Caki2 (cell line): Measurements from ENCODE around the gene PLAGL1. TPM values are rescaled to one million over a fixed set of nuclear protein-coding genes. Genes with fewer than 3 reads are reported as not detected.
"Not testable (repeated sequence)": the region's sequence is repeated elsewhere in the genome, so short reads cannot be mapped to it uniquely, and the experiment has no call there.

Source experiments
- DNase-seq: peaks from one replicate; pipeline ENCODE4 v3.0.0-alpha.2; 2015; ENCODE audit warnings: low read depth
- in situ Hi-C: cut with HindIII; loops from 2 replicates; pipeline ENCODE4 v1.10.0; 2016; ENCODE audit warnings: low sequenced_read_pairs, low pct_unique_long_range_greater_than_20kb, mixed read lengths
- total RNA-seq: library from RNA; depleted of rRNA; stranded (reverse); fragments of >200 nt; shearing (Covaris generic); gene quantifications from 2 replicates; pipeline ENCODE4 v1.2.3, GENCODE V29; 2014; ENCODE audit warnings: low replicate concordance

Gene PLAGL1
- total RNA-seq, 1 experiment from 2014 or later, result 13.4 TPM

DNA sequence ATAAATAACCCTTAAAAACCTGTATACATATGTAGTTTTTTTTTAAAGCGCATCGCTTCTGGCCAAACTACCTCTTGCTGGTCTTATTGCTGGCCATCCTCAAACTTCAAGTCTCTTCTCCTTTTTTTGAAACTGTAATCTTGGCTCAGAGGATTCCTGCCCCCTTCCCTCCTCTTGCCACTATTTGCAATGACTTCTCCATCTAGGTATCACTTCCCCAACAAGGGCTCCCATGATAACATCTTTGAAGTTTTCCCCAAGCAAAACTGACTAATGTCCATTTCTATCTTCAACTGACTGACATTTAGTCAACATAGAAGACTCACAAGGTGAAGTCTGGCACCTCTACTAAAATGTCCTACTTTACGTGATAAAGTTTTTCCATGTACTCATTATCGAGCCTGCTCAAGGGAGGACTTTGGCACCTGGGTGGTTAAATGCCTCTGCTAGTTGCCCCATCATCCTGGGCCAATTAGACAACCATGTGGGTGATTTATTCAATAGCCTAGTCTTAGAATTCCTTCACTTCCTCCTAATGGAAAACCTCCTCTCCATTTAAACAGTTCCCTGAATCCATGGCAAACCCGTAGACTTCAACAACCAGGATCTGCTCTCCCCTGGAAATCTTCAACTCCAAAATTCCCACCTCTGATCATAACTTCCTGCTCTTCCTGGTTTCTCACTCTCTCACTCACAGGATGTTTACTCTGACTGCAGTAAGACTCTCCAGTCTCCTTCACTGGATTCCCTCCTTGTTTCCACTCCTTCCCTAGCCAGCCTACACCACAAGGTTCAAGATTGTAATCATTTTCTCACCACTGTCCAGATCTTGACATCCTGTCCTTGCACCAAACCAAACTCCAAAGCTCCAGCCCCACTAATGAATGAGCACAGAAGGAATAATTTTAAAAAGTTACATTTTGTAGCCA is 9.4 kb upstream of the PLAGL1 start:
- in situ Hi-C loops, result no loop called here
- no peak for DNase-seq

DNA sequence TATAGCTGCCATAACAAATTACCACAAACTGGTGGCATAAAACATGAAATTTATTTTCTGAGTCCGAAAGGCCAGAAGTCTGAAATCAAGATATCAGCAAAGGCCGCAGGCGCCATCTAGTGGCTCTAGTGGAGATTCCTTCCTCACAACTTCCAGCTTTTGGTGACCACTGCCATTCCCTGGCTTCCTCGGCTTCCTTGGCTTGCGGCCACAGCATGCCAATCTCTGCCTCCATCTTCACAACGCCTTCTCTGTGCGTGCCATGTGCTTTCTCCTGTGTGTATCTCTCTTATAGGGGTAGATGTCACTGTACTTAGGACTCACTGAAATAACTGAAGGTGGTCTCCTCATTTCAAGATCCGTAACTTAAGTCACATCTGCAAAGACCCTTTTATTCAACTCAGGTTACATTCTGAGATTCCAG is 5.4 kb upstream of the PLAGL1 start:
- peak; percentile 37 for DNase-seq
- in situ Hi-C loops, result no loop called here

DNA sequence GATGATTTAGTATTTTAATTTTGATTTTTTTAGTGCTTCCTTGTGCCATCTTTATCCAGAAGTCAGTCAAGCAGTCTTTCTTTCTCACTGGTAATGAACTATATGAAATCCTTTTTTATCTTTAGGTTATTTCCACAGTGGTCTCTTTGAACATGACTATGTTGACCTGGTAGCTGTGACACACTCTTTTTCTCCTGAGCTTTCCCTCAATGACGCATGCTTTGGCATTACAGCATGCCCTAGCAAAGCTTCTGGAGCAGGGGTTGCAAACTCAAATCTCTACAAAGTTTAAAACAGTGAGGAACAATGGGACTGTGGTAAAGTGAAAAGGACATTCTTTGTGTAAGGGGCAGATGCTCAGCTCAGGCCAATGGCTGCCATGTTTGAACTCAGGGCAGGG is 4.5 kb upstream of the PLAGL1 start:
- no peak for DNase-seq
- in situ Hi-C loops, result no loop called here

DNA sequence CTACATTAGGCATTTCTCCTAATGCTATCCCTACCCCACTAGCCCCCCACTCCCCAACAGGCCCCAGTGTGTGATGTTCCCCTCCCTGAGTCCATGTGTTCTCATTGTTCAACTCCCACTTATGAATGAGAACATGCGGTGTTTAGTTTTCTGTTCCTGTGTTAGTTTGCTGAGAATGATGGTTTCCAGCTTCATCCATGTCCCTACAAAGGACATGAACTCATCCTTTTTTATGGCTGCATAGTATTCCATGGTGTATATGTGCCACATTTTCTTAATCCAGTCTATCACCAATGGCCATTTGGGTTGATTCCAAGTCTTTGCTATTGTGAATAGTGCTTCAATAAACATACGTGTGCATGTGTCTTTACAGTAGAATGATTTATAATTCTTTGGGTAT is 1.6 kb upstream of the PLAGL1 start:
- in situ Hi-C loops, DNase-seq: not testable (repeated sequence)

DNA sequence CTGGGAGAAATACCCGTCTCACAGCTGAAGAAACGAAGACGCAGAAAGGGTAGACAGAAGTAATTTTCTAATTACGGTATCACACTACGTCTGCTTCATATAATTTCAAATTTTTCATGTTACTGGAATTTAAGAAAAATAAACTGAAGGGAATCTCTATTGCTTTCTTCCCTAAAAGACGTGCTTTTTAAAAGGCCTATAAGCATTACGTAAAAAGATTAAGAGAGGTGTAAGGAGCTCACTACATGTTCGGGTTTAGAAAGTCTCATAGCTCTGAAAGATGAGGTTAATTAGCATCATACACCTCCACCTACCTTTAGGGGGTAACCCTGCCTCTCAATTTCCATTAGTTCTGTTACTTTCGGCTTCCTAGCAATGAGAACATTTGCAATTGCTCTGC is 787 bp upstream of the PLAGL1 start:
- no peak for DNase-seq
- in situ Hi-C loops, result no loop called here

DNA sequence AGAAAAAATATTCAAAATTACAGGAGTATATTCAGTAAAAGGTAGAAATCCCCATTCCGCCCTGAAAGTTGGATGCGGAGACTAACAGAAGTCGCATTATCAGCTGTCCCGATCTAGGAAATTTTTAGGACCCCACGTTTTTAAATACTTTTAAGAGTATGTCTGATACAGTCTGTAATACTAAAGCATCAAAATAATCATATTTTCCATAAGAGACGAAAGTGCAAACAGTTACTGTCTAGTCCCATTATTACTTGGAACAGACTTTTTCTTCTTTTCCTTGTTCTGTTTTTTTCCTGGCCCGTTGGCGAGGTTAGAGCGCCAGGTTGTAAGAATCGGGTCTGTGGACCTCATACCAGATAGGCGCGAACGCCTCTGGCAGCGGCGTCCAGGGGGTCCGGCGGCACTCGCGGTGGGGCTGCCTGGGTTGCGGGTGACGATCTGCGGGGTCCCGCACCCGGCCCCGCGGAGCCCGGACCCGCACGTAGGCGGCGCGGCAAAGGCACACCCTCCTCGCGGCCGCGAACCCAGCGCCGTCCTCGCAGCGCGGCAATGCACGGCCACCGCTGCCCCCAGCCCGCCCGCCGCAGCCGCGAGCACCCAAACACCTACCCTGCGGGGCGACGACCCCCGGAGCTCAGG is 460 bp downstream of the PLAGL1 start:
- in situ Hi-C loops, result no loop called here

DNA sequence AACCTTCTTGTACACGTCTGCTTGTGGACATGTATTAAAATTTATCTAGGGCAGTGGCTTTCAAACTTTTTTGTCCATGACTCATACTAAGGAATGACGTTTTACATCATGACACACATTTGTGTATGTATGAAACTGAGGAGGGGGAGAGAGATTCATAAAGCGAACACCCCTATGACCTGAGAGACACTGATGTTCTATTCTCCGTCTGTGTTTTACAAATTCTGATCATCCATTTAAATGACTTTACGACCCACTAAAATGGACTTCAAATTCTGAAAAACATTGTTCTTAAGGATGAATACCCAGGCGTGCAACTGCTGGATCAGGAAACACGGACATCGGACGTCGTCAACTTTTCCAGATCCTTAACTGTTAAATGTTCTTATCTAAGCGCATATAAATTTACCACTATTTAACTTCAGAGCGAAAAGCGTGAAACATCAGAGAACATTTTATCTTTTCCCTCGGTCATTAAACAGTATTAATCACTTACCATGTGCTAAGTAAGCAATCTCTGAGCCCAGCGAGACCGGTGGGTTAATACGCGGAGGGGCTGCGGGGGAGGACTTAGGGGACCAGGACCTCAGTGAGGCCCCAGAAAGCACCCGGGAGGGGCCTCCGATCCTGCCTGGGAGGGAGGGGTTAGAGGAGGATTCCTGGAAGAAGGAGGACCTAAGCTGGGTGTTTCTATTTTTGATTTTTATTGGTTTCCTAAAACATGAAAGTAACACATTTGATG is 1.2 kb downstream of the PLAGL1 start:
- DNase-seq, result peak; percentile 47
- in situ Hi-C loops, result no loop called here

More for the DNA sequence above, 460 bp downstream of the PLAGL1 start:
- DNase-seq, result no peak

DNA sequence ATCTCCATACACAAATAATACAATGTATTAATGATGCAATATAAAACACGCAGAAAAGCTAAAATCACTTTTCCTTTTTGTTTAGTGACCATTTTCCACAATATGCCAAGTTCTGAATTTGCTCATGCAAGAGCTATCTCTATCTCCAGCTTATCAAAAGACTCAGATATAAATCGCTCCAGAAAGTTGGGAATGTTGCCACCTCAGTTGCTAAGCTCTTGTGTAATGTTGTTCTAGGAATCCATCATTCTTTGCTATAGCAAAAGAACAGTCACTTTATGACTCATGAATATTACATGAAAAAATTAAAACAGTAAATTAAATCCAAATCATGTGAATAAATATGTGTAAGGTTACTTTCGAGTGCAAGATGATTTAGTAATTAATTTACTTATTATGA is 8.7 kb downstream of the PLAGL1 start:
- in situ Hi-C loops, result no loop called here
- no peak for DNase-seq

DNA sequence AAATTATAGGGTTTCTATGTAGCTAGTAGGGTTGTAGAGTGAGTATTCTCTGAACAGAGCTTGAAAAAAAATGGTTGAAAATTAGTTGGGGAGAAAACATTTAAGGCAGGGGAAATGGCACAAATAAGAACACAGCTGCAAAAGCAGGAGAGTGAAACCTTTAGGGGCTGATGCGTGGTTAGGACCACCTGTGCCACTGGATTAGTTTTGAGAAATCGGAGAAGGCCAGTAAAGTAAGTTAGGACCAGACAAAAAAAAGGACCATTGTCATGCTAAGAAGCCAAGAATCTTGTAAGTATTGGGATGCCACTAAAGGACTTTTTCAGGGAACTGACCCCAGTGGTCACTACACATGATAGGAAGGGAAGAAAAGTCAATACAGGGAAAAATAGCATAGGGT is 9.4 kb downstream of the PLAGL1 start:
- in situ Hi-C loops, result no loop called here

DNA sequence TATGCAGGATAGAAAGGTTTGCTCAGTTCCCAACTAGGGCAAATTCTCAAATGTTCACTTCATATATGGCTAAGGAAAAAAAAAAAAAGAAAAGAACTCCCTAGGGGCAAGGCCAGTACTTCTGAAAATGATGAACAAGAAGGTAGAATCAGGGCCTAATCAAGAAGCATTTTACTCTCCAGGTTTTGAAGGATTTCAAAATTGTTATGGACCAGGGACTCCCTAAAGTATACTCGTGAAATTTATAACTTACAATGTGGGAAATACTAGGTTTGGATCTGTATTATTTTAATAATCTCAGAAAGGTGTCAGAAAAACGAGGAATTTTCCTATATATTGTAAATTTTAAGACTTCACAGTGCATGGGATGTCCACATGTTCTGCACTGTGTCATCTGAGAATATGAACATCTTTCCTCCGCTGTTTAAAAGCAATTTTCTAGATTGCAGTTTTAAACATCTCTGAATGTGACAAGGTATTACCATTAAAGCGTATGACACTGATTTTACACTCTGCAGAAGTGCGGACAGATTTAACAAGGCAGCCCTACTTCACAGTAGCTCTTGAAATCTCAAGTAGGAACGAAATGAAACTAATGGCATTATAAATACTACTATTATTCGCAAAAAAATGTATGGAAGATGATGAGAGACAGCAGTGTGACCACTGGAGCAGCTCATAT is 14.0 kb downstream of the PLAGL1 start:
- DNase-seq, result no peak
- in situ Hi-C loops, result no loop called here

More for the DNA sequence above, 9.4 kb downstream of the PLAGL1 start:
- no peak for DNase-seq

DNA sequence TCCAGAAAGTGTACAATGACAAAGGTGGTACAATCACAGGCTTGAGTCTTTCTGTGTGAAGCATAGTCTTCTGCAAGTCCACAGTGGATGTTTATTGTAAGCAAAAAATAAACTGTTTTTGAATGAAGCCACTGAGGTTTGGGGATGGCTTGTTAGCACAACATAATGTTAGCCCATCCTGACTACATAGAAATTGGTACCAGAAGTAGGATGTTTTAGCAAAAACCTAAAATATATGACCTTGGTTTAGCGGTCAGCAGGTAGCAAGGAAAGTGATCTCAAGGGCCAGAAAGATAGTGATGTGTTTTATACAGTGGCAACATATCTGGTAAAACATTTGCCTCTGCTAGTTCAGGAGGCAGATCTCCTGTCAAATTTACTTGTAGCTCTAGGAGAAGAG is 15.8 kb downstream of the PLAGL1 start:
- in situ Hi-C loops, result no loop called here
- no peak for DNase-seq

DNA sequence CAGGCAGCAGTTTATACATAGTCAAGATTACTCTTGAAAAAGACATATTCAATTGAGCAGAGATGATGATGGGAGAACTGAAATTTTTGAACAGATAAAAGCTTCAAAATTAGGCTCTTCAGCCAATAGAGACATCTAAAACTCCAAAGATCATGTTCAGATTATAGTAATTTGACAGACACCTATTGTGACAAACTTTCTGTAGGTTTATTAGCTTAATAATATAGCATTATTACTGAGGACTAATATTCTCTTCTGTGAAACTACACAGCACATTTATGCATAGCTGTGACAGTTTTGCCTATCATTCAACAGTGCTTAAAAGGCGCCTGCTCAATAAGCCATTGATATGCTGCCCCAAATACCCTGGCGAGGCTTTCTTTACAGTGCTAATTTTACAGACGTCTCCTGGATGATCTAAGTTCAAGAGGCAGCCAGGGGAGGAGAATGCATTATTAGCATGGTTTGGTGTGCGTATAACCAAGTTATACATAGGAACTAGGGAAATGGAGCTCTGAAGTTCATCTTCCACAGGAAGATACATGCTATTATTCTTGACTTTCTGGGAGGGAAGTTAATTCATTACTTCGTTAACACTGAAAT is 21.5 kb downstream of the PLAGL1 start:
- in situ Hi-C loops, result no loop called here
- no peak for DNase-seq

DNA sequence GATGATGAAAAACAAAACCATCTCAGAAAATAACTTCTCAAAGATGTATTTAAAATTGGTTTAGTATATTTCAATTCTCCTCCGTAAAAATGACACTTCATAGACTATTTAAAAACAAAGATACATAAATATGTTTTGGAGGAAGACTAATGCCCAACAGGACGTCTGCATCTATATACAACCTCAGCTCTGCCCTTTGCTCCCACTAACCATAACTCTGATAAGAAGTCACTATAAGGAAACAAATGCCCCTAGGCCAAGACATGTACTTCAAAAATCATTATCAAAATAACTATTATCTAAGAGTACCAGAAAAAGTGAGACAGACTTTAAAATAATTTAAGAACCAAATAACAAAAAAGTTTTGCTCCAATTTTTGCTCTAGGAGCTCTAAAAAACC is 23.4 kb downstream of the PLAGL1 start:
- DNase-seq, result no peak
- in situ Hi-C loops, result no loop called here

DNA sequence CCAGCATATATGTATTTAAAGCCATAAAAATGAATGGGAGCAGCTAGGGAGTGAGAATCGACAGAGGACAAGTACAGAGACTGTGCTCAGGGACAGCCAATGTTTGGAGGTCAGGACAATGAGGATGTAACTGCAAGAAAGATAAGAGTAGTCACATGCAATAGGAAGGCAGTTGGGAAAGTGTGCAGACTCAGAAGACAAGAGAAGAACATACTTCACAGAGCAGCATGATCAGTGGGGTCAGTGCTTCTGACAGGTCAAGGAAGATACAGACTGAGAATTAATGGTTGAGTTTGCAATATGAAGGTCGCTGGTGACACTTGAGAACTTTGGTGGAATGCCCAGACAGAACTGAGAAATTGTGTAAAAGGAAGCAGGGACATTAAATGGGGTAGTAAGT is 25.1 kb downstream of the PLAGL1 start:
- in situ Hi-C loops, result no loop called here
- DNase-seq, result no peak

DNA sequence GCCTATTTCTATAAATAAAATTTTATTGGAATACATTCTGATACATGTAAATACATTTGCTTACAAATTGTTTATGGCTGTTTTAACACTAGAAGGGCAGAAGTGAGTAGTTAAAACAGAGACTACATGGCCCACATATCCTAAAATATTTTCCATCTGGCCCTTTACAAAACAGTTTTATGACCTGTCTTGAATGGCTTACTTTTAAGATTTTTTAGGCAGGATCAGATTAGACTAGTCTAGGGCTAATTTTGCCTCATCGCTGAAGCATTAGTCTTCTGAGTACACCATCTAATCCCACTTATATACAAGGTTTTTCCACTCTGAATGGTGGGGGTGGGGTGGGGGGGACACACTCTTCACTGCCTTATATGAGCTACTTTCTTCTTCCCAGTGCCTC is 27.1 kb downstream of the PLAGL1 start:
- in situ Hi-C loops, result no loop called here
- no peak for DNase-seq

DNA sequence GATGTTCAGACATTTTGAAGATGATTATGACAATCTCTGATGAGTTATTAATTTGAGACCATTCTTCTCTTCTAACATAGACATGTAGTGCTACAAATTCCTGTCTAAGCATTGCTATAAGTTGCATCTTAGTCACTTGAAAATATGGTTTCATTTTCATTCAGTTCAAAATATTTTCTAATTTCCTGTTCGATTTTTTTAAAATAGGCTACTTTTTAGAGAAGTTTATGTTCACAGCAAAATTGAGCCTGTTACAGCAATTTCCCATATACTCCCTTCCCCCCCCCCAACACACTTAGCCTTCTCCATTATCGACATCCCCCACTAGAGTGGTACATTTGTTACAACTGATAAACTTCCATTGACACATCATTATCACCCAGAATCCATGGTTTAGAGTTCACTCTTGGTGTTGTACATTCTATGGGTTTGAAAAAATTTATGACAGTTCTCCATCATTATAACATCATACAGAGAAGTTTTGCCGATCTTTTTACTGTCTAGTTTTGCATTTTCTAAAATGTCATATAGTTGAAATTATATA is 31.2 kb downstream of the PLAGL1 start:
- in situ Hi-C loops, result no loop called here
- no peak for DNase-seq

DNA sequence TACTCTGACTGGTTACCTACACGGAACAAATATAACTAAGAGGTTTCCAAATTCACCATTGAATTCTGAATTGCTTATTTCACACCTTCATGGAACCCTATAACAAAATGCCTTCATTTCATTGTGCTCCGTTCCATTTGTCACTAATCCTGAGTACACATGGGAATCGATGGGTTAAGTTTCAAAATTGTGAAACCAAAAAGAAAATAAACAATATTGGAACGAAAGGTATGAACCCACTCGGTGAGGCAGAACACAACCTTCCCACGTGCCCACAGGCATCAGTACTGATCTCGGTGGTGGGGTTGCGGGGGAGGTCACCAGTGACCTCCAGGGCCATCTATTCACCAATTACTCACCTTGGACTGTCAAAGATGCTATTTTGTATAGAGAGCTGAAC is 34.0 kb downstream of the PLAGL1 start:
- no peak for DNase-seq
- in situ Hi-C loops, result no loop called here
